ENCODE measurements around the gene ORAI2.
A peak's percentile ranks its signal among the peaks of the same experiment; 100 is the strongest.

Gene ORAI2

DNA sequence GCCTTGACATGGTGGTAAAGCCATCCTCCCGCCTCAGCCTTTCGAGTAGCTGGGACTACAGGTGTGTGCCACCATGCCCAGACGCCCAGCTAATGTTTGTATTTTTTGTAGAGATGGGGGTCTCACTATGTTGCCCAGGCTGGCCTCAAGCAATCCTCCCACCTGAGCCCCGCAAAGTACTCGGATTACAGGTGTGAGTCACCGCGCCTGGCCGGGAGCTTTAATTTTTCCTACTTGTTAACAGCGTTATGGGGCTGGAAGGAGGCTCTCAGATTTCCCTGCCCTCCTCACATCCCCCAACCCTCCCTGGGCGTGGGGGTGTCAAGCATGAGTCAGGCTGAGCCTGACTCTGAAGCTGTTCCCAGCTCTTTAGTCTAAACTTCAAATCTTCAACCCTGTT is 23.0 kb downstream of the ORAI2 start:
- TF ChIP-seq, protein P1, sequence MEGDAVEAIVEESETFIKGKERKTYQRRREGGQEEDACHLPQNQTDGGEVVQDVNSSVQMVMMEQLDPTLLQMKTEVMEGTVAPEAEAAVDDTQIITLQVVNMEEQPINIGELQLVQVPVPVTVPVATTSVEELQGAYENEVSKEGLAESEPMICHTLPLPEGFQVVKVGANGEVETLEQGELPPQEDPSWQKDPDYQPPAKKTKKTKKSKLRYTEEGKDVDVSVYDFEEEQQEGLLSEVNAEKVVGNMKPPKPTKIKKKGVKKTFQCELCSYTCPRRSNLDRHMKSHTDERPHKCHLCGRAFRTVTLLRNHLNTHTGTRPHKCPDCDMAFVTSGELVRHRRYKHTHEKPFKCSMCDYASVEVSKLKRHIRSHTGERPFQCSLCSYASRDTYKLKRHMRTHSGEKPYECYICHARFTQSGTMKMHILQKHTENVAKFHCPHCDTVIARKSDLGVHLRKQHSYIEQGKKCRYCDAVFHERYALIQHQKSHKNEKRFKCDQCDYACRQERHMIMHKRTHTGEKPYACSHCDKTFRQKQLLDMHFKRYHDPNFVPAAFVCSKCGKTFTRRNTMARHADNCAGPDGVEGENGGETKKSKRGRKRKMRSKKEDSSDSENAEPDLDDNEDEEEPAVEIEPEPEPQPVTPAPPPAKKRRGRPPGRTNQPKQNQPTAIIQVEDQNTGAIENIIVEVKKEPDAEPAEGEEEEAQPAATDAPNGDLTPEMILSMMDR (IDR thresholded peaks at IDR 0.05; ENCODE audit: low read depth, low read length, missing control alignments), result no peak
- in situ Hi-C loops (cut with HindIII; ENCODE audit: low sequenced_read_pairs), result no loop called here
- H3K4me3 ChIP-seq (ENCODE audit: low read depth, low read length), result no peak overlapping the region
- DNase-seq (ENCODE audit: low read depth), result no peak

DNA sequence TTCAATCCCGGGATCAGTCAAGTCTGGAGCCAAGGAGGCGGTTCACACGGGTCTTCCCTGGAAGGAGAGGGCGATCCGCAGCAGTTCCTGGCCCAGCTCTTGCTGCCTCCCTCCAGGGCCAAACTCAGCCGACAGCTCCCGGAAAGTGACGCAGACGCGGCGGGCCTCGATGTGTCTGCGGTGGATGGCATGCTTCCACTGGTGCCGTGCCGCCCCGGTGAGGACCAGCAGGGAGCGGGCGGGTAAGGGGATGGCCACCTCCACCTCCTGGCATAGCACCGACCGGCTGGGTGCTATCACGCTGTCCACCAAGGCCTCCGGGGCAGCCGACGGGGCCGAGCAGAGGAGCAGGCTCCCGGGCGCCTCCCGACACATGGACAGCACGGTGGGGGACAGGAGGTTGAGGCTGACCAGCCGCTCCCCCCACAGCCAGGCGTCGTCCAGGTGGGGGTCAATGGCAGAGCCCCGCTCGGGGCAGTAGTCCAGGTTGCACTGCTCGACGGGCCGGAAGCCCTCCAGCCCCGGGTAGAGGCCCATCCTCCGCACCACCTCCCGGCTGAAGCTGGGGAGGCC is 24.1 kb downstream of the ORAI2 start:
- H3K4me3 ChIP-seq (ENCODE audit: low read depth, low read length), result no peak overlapping the region
- in situ Hi-C loops (cut with HindIII; ENCODE audit: low sequenced_read_pairs), result no loop called here
- DNase-seq (ENCODE audit: low read depth), result no peak
- TF ChIP-seq, protein P1 (IDR thresholded peaks at IDR 0.05; ENCODE audit: low read depth, low read length, missing control alignments), result no peak

DNA sequence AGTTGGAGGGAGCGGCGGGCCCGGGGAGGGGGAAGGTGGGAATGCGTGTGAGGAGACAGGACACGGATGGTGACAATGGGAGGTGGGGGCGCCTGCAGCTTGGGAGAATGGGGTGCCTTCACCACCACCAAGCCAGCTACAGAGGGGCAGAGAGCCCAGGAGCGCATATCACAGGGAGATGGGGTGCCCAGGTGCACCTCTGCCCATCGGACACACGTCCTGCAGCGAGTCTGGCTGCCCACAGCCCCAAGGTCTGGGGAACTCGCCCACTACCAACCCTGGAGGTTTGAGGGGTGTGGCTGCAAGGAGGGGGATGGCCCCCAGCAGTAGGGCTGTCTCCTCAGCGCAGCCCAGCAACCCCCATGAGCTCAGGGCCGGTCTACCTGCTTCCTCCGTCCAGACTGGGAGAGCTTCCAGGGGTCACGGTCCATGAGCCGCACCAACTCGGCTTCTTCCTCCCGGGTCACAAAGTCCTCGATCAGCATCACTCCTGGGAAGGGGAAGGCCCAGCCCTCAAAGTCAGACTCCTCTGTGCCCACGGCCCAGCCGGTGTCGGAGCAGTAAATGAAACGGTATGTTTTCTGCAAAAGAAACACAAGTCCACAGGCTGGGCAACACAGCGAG is 26.0 kb downstream of the ORAI2 start:
- in situ Hi-C loops (cut with HindIII; ENCODE audit: low sequenced_read_pairs), result no loop called here
- no peak for DNase-seq (ENCODE audit: low read depth)
- no peak overlapping the region for H3K4me3 ChIP-seq (ENCODE audit: low read depth, low read length)
- TF ChIP-seq, protein P1 (IDR thresholded peaks at IDR 0.05; ENCODE audit: low read depth, low read length, missing control alignments), result no peak

DNA sequence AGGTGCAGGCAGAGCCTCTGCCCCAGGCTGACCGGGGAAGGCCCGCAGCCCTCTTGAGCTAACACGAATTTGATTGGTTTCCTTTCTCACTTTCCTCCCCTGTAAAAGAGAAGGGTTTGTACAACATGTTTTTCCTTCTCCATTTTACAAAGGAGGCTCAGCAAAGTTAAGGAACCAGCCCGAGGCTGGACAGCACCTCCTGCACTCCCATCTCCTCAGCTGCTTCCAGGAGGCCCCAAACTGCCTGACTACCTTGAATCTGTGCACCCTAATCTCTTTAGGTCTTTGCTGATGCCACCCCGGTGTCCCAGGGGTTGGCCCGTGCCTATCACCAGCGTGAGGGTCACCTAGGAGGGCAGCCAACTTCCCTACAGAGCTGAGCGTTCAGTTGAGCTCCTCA is 27.1 kb downstream of the ORAI2 start:
- no peak for DNase-seq (ENCODE audit: low read depth)
- TF ChIP-seq, protein P1 (IDR thresholded peaks at IDR 0.05; ENCODE audit: low read depth, low read length, missing control alignments), result no peak
- in situ Hi-C loops (cut with HindIII; ENCODE audit: low sequenced_read_pairs), result no loop called here
- H3K4me3 ChIP-seq (ENCODE audit: low read depth, low read length), result no peak overlapping the region

DNA sequence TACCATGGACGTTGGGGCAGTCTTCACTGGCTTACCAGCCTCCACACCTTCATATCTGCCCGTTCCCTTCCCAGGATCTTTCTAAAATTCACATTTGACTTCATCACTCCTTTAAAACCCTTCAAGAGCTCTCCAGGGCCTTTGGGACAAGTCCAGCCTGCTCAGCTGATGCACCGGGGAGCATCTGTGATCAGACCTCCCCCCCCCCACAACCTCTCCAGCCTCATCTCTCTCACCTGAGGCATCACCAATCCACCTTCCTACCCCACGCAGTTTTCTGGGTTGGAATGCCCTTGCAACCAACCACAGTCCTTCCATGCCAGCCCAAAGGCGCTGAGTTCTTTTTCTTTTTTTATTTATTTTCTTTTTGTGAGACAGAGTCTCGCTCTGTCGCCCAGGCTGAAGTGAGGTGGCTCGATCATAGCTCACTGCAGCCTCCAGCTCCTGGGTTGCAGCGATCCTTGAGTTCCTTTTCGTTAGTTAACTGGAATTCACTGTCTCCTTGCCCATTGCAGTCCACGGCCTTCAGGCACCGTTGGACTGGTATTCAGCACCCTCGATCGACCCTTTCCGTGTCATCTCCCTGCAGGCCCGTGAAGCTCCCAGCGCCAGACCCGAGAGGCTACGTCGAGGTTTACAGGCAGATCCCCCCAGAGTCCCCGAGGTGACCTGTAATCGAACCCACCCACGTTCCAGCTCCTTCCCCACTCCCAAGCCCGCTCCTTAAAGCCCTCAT is 30.6 kb downstream of the ORAI2 start:
- no peak for DNase-seq (ENCODE audit: low read depth)
- peak overlapping the region; percentile 90 for H3K4me3 ChIP-seq (ENCODE audit: low read depth, low read length)
- TF ChIP-seq, protein P1 (IDR thresholded peaks at IDR 0.05; ENCODE audit: low read depth, low read length, missing control alignments), result no peak
- in situ Hi-C loops (cut with HindIII; ENCODE audit: low sequenced_read_pairs), result no loop called here

DNA sequence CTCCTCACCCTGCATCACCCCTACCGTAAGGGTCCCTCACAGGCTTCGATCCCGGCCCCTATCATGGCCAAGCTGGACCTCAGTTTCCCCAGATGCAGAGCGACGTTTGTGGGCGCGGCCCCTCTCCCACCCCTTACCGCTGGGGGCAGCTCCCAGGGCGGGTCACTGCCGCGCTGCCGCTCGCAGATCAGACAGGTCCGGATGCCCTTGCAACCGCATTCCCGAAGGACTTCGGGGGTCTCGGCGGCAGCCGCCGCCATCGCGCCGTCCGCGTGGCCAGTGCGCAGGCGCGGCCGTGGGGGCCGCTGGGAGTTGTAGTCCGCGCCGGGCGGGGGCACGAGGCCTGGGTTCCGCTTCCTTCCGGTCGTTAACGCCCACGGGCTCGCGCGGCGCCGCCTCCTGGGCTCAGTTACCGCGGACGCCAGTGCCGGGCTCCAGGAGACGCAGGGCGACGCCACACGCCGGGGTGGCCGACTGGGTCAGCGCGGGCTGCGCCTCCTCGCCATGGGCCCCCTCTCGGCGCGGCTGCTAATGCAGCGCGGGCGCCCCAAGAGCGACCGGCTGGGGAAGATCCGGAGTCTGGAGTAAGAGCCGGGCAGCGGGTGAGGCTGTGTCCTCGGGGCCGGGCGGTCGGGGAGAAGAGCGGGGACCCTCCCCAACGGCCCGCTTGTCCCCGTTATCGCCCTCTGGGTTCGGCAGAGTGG is 31.4 kb downstream of the ORAI2 start, which contains the start of the genes ALKBH4 and LRWD1:
Gene ALKBH4 (minus strand): TSS at position 287 of the 704 bp plus-strand sequence. CDS start 27 bp downstream, at position 260.
Gene LRWD1 (plus strand): TSS at position 408 of the 704 bp plus-strand sequence. CDS start 97 bp downstream, at position 505.
- peak; percentile 63 for DNase-seq (ENCODE audit: low read depth)
- TF ChIP-seq, protein P1 (IDR thresholded peaks at IDR 0.05; ENCODE audit: low read depth, low read length, missing control alignments), result no peak
- in situ Hi-C loops (cut with HindIII; ENCODE audit: low sequenced_read_pairs), result no loop called here
- H3K4me3 ChIP-seq (ENCODE audit: low read depth, low read length), result peak within 1 kb of the TSS; percentile 90
